Measurements from ENCODE around the gene ALB. TPM values are rescaled to one million over a fixed set of nuclear protein-coding genes. Genes with fewer than 3 reads are reported as not detected.

The ALB gene
- total RNA-seq, 1 donor from 2014 or later, result not detected

DNA sequence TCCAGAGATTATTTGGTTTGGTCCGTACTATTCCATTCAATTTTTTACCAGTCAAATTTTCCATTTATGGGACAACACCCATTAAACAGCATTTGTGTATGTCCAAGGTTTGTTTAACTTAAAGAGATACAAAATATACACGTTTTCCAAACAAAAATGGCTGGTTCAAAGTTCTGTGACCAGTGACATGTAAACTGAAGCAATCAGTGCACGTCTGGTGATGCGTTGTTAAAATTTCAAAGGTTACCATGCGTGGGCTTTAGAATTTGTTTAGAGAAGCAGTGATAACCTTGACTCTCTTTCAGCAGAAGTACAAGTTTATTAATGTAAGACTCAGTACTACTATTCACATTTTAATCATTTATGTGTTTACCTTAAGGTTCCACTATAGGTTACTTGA lies 25.2 kb upstream of the ALB start:
- Mint-ChIP-seq H3K4me1 (ENCODE audit: low read depth) (no peaks in the 10 kb centered on the region), H3K4me3 (ENCODE audit: unreplicated experiment) (no peak overlapping the region), H3K36me3 (ENCODE audit: low read depth) (no peaks in the 10 kb centered on the region), H3K27ac (ENCODE audit: unreplicated experiment) (no peak overlapping the region), H3K9me3 (ENCODE audit: low read depth) (no peaks in the 10 kb centered on the region), H3K27me3 (ENCODE audit: low read depth) (peaks cover 37% of the 10 kb centered on the region)
- DNase-seq (ENCODE audit: low spot score), result no peak
- TF ChIP-seq, protein P1, sequence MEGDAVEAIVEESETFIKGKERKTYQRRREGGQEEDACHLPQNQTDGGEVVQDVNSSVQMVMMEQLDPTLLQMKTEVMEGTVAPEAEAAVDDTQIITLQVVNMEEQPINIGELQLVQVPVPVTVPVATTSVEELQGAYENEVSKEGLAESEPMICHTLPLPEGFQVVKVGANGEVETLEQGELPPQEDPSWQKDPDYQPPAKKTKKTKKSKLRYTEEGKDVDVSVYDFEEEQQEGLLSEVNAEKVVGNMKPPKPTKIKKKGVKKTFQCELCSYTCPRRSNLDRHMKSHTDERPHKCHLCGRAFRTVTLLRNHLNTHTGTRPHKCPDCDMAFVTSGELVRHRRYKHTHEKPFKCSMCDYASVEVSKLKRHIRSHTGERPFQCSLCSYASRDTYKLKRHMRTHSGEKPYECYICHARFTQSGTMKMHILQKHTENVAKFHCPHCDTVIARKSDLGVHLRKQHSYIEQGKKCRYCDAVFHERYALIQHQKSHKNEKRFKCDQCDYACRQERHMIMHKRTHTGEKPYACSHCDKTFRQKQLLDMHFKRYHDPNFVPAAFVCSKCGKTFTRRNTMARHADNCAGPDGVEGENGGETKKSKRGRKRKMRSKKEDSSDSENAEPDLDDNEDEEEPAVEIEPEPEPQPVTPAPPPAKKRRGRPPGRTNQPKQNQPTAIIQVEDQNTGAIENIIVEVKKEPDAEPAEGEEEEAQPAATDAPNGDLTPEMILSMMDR (IDR thresholded peaks at IDR 0.05), result no peak

GRCh38 chr4:73379946-73380345 lies 24.1 kb upstream of the ALB start:
- Mint-ChIP-seq H3K4me1 (ENCODE audit: low read depth) (no peaks in the 10 kb centered on the region), H3K9me3 (ENCODE audit: low read depth) (no peaks in the 10 kb centered on the region), H3K27ac (ENCODE audit: unreplicated experiment) (no peak overlapping the region), H3K4me3 (ENCODE audit: unreplicated experiment) (no peak overlapping the region), H3K27me3 (ENCODE audit: low read depth) (peaks cover 31% of the 10 kb centered on the region), H3K36me3 (ENCODE audit: low read depth) (no peaks in the 10 kb centered on the region)
- no peak for DNase-seq (ENCODE audit: low spot score)
- TF ChIP-seq, protein P1 (IDR thresholded peaks at IDR 0.05), result no peak

DNA sequence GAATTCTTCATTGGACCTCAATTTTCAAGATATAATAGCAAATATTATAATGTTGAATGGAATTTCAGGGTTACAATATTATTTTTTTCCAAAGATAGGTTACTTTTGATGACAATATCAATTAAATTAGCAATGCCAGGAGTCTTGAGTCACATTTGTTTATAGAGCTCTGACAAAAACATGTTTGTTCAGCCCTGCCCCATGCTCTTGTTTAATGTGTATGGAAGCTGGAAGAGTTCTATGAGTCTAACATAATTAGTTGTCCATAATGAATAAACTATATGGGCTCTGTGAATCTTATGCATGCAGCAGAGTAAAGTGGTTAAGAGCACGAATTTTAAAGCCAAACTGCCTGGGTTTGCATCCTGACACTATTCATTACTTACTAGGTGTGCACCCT lies 22.9 kb upstream of the ALB start:
- TF ChIP-seq, protein P1 (IDR thresholded peaks at IDR 0.05), result no peak
- no peaks in the 10 kb centered on the region for H3K4me1 Mint-ChIP-seq (ENCODE audit: low read depth)
- H3K27me3 Mint-ChIP-seq (ENCODE audit: low read depth), result peaks cover 19% of the 10 kb centered on the region
- no peaks in the 10 kb centered on the region for H3K36me3 Mint-ChIP-seq (ENCODE audit: low read depth)
- no peak for DNase-seq (ENCODE audit: low spot score)
- no peak overlapping the region for H3K4me3 Mint-ChIP-seq (ENCODE audit: unreplicated experiment)
- no peaks in the 10 kb centered on the region for H3K9me3 Mint-ChIP-seq (ENCODE audit: low read depth)
- no peak overlapping the region for H3K27ac Mint-ChIP-seq (ENCODE audit: unreplicated experiment)

DNA sequence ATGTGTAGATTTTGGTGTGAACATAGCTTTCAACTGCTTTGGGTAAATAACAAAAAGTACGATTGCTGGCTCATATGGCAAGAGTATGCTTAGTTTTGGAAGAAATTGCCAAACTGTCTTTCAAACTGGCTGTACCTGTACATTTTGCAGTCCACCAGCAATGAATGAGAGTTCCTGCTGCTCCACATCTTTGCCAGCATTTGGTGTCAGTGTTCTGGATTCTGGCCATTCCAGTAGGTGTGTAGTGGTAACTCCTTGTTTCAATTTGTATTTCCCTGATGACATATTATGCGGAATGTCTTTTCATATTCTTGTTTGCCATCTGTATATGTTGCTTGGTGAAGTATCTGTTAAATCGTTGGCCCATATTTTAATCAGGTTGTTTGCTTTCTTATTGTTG lies 20.6 kb upstream of the ALB start:
- H3K27me3 Mint-ChIP-seq (ENCODE audit: low read depth), result peaks cover 10% of the 10 kb centered on the region
- no peaks in the 10 kb centered on the region for H3K36me3 Mint-ChIP-seq (ENCODE audit: low read depth)
- TF ChIP-seq, protein P1 (IDR thresholded peaks at IDR 0.05), result no peak
- no peaks in the 10 kb centered on the region for H3K4me1 Mint-ChIP-seq (ENCODE audit: low read depth)
- H3K4me3 Mint-ChIP-seq (ENCODE audit: unreplicated experiment), result no peak overlapping the region
- DNase-seq (ENCODE audit: low spot score), result no peak
- no peak overlapping the region for H3K27ac Mint-ChIP-seq (ENCODE audit: unreplicated experiment)
- H3K9me3 Mint-ChIP-seq (ENCODE audit: low read depth), result no peaks in the 10 kb centered on the region

GRCh38 chr4:73387552-73387951 lies 16.5 kb upstream of the ALB start:
- peaks cover 18% of the 10 kb centered on the region for H3K27me3 Mint-ChIP-seq (ENCODE audit: low read depth)
- H3K36me3 Mint-ChIP-seq (ENCODE audit: low read depth), result no peaks in the 10 kb centered on the region
- H3K9me3 Mint-ChIP-seq (ENCODE audit: low read depth), result no peaks in the 10 kb centered on the region
- no peak for DNase-seq (ENCODE audit: low spot score)
- no peaks in the 10 kb centered on the region for H3K4me1 Mint-ChIP-seq (ENCODE audit: low read depth)
- TF ChIP-seq, protein P1 (IDR thresholded peaks at IDR 0.05), result no peak
- H3K27ac Mint-ChIP-seq (ENCODE audit: unreplicated experiment), result no peak overlapping the region
- H3K4me3 Mint-ChIP-seq (ENCODE audit: unreplicated experiment), result no peak overlapping the region
